NCI-H748 (cell line): ENCODE measurements around the gene MAVS.

Experiments
- DNase-seq: peaks from one replicate; lab custom pipeline; 2025; ENCODE audit not compliant: unreplicated experiment; lab: John Stamatoyannopoulos, UW

Gene MAVS

DNA sequence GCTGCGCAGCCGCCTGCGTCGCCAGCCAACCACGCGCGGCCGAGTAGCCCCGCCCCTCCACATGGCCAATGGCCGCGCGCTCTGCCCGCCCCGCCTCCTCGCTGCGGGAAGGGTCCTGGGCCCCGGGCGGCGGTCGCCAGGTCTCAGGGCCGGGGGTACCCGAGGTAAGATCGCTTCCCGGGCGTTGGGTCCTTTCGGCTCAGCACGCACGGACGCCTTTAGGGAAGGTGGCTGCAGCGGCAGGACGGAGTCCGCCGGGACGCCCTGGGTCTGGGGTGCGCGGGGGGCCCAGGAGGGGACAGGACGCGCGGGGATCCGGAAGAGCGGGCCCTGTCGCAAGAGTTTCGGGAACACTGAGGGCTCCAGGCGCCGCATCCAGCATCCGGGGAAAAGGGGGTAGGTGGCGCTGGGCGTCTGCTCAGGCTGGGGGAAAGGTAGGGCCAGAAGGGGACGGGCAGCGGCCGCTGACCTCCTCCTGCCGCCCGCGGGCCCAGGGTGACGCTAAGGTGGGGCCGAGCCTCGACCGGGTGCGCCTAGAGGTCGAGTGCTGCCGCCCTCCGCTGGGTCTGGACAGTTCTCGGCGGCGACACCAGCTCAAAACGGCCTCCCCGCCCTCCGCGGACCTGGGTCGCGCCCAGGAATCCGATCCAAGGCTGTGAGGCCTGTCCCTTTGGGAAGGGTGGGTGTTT lies at the start of gene MAVS:
MAVS (plus strand) TSS at position 95 of the 689 bp plus-strand sequence. CDS start 7,791 bp downstream, outside the sequence.
- DNase-seq: peak; percentile 94

DNA sequence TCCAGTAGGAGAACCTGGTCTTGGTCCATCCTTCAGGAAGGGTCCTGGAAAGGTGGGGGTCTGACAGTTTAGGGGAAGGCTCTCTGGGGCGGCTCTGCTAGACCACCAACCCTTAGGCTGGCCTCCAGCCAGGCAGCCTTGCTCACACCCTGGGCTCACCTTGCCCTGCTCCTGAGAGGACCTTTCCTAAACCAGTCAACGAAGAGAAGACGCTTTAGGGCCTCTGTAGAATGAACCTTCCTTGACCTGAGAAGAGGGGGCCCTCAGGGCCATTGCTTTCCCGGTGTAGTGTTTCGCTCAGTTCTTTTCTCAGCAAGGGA lies 49.4 kb upstream of the MAVS start:
- DNase-seq: no peak

DNA sequence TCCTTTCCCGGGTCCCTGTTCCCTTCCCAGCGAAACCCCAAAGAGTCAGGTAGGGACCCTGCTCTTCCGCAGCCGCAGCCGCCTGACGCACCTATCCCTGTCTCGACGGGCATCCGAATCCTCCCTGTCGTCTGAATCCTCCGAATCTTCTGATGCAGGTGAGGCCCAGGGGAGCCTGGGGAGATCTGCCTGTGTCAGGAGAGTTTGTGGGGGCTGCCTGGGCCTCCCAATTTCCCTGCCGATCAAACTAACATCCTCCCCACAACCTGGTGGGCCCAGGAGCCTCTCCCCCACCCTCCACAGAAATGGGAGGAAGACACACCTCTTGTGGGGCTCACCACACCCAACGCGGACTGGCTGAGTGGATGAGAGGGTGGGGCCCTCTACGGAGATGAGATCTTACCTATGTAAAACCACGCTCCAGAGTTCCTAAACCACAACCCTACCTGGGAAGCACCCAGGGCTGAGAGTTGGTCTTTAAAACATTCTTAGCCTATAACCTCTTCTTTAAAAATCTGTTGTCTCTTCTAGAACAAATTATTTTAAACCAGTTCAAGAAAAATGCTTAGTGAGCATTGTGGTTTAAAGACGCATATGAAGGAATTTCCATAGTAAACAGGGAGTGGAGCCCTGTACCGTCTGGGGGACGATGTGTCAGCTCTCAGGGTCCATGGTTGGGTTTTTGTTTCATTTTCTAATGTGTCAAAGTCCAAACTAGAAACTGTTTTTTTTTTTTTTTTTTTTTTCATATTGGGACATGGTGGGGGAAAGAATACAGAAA lies 48.9 kb upstream of the MAVS start:
- DNase-seq: peak; percentile 73

DNA sequence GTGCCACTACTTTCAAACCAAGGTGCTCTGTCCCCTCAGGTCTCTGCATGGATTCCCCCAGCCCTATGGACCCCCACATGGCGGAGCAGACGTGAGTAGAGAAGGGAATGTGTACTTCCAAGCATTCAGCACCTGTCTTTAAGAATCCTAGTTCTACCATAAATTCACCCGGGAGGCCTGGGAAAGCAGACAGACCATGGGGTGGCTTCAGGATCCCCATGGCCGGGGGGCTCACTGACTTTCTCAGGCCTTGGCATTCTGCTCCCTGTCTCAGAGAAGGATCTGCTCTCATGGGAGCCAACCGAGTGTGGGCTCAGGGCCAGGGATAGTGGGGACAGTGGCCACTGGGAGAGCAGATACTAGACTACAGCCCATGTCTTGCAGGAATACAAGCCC lies 48.3 kb upstream of the MAVS start:
- no peak for DNase-seq

DNA sequence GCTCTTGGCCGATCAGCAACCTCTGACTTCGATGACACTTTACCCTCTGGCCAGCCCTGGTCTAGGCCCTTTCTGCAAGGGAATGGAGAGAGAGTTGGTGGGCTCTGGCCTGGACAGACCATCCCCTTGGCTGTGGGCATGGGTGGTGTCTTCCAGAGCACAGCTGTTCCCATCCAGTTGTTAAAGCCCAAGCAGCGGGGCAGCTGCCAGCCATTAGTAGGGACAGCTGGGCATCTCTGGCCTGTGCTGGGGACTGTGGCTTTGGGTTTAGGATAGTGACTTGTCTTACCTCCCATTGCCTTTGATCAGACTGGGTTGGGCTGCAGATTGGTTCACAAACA lies 47.8 kb upstream of the MAVS start:
- DNase-seq: no peak

DNA sequence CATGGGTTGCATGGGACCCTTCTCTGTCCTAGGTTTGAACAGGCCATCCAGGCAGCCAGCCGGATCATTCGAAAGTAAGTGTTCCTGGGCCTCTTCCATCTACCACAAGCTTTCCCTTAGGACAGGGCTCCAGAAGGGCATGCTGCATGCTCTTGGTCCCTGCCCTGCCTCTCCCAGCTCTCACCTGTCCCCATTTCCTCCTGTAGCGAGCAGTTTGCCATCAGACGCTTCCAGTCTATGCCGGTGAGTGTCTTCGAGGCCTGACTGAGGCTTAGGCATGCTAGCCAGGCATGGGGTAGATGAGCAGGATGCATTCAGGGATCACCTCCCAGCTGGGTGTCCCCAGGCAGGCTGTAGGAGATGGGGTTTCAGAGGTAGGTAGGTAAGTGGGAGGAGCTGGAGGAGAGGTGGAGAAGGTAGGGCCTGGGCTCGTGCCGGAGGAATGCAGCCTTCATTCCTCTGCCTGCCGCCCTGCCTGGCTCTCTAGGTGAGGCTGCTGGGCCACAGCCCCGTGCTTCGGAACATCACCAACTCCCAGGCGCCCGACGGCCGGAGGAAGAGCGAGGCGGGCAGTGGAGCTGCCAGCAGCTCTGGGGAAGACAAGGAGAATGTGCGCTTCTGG lies 46.3 kb upstream of the MAVS start:
- no peak for DNase-seq

DNA sequence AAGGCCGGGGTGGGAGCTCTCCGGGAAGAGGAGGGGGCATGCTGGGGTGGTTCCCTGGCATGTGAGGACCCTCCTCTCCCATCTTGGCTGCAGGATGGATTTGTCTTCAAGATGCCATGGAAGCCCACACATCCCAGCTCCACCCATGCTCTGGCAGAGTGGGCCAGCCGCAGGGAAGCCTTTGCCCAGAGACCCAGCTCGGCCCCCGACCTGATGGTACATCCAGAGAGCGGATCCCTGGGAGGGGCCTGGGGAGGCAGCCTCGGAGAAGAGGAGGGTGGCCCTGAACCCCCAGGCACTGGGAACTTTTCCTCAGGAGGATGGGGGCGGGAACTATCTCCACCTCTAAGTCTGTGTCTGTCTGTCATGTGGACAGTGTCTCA lies 45.8 kb upstream of the MAVS start:
- no peak for DNase-seq

DNA sequence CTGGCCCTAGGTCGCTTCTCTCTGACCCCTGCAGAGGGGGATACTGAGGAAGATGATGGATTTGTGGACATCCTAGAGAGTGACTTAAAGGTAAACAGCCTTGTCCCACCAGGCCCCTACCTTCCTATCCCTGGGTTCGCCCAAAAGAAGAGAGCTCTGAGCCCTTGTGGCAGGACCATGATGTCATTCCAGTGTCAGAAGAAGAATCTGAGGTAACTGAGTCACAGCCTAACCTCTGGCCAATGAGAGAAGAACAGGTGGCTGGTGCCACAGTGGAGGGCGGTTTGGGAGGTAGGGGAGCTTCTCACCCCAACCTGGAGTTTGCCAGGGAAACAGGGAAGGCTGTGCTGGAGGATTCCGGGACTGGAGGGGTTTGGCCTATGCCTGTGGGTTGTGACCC lies 45.3 kb upstream of the MAVS start:
- no peak for DNase-seq

DNA sequence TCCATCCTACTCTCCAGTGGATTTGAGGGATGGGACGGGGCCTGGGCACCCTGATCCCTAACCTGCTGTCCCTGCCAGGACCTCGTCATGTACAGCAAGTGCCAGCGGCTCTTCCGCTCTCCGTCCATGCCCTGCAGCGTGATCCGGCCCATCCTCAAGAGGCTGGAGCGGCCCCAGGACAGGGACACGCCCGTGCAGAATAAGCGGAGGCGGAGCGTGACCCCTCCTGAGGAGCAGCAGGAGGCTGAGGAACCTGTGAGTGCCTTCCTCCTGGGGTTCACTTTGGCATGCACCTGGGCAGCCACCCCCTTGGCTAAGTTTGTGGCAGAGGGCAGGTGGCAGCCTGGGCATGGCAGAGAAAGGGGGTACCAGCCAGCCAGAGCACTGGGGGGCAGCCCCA lies 44.8 kb upstream of the MAVS start:
- DNase-seq: no peak

DNA sequence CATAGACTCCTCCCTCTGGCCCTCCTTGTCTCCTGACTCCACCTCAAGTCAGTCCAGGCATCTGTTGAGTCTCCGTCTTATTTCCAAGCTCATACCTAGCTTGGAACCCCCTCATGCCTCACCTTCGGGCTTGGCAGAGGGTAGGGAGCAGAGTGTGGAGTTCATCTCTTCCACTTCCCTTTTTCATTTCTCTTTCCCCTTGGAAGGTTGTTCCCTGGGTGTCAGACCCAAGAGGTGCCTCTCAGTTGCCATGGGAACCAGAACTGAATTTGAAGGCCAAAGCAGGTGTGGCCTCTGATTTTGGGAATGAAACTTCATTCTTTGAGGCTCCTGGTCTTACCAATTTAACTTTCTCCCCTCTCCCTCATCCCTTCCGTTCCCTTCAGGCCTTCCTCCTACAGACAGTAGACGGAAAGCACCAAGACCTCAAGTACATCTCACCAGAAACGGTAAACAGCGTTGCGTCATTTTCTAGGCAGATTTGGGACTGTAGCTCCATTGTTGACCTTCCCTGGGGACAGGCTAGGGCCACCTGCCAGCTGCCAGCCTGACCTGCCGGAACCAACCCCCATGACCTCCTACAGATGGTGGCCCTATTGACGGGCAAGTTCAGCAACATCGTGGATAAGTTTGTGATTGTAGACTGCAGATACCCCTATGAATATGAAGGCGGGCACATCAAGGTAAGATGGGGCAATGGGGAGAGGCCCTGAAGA lies 44.0 kb upstream of the MAVS start:
- DNase-seq: no peak

DNA sequence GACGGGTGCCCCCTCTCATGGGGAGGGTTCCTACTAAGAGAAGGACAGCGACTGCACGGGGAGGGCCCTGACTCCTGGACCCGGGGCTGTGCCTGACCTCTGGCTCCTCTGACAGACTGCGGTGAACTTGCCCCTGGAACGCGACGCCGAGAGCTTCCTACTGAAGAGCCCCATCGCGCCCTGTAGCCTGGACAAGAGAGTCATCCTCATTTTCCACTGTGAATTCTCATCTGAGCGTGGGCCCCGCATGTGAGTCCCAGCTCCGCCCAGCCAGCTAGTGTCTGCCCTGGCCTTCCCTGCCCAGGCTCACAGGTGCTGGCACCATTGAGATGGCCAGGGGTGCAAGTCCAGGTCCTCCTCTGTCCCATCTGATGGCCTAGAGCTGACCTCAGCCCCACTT lies 43.3 kb upstream of the MAVS start:
- no peak for DNase-seq

DNA sequence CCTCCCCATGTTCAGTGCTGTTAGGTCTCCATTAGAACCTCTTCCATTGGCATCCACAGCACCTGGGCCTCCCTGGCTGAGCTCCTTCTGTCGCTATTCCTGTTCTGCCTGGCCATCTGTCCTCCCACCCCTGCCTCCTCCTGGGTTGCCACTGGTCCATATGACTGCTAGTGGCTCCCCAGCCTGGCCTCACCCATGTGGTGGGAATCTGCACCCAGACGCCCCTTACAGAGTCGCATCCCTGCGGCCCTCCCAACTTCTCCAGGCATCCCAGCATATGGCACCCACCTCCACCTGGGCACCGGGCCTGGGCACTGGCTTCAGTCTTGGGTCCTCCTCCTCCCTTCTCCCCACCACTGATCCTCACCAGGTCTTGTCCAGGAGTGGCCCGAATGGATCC lies 42.8 kb upstream of the MAVS start:
- DNase-seq: no peak

DNA sequence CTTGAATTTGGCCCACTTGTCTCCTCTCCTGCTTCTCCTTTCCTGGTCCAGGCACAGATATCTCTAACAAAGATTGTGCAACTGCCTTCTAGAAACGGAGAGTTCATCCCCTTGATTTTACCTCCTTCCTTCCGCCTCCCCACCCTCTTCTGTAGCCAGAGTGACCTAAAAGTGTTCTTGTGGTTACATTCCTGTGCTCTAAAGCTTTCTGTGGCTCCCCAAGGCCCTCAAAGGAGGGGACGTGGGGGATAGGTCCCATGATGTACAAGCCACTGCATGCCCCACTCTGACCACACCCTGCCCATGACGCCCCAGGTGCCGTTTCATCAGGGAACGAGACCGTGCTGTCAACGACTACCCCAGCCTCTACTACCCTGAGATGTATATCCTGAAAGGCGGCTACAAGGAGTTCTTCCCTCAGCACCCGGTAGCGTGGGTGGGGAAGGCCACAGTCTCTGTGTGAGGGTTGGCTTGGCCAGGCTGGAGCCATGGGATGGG lies 42.3 kb upstream of the MAVS start:
- no peak for DNase-seq

DNA sequence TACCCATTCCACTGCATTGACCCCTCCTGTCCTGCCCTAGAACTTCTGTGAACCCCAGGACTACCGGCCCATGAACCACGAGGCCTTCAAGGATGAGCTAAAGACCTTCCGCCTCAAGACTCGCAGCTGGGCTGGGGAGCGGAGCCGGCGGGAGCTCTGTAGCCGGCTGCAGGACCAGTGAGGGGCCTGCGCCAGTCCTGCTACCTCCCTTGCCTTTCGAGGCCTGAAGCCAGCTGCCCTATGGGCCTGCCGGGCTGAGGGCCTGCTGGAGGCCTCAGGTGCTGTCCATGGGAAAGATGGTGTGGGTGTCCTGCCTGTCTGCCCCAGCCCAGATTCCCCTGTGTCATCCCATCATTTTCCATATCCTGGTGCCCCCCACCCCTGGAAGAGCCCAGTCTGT lies 41.9 kb upstream of the MAVS start:
- no peak for DNase-seq

DNA sequence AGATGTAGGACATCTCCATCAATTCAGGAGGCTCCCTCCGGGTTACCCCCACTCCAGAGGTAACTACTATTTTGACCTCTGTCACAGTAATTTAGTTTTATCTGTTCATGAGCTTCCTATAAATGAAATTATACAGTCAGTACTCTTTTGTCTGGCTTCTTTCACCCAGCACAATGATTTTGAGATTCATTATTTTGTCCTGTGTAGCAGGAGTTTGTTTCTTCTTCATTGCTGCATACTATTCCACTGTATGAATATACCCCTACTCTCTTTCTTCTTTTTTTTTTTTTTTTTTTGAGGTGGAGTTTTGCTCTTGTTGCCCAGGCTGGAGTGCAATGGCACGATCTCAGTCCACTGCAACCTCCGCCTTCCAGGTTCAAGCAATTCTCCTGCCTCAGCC lies 38.1 kb upstream of the MAVS start:
- no peak for DNase-seq

DNA sequence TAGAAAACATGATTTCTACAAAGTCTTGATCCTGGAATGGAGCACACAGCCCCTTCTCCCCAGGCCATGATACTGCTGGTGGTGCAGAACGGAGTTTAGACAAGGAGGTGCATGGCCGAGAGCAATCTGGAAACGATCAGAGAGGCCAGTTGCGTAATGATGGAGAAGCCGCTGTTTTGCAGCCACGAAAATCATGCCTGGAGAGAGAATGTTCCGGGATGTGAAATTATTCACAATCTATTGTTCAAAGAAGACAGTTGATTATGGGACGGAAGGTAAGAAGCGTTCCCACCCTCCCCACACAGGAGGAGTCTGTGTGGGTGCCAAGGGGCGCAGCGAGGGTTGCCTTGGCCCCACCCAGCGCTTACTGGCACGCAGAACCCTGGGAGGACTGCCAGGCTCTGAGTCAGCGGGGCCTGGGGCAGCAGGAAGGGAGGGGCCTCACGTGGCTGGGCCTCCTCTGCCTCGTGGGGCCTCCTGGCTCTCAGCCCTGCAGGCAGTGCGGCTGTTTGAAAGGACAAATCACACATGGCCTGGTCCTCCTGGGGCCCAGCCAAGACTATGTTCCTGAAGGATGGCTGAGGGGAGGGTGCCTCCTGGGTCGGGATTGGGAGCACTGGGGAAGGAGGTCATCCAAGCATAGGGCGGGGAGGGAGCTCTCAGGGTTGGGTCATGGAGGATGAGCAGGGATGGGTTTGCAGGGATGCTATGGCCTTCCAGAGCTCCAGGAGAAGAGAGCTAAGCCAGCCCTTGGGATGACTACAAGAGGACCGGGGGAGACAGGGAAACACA lies 35.0 kb upstream of the MAVS start:
- peak; percentile 73 for DNase-seq

DNA sequence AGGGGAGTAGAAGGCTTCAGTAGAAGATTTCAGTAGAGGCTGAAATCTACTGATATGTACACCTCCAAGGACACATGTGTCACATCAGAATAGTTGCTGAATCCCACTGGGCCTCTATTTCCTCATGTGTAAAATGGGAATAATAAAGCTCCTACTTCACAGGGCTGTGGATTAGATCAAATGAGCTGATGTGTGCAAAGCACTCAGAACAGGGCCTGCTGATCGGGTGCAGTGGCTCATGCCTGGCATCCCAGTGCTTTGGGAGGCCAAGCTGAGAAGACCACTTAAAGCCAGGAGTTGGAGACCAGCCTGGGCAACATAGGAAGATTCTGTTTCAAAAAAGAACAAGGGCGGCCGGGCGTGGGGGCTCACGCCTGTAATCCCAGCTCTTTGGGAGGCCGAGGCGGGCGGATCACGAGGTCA lies 34.4 kb upstream of the MAVS start:
- no peak for DNase-seq

DNA sequence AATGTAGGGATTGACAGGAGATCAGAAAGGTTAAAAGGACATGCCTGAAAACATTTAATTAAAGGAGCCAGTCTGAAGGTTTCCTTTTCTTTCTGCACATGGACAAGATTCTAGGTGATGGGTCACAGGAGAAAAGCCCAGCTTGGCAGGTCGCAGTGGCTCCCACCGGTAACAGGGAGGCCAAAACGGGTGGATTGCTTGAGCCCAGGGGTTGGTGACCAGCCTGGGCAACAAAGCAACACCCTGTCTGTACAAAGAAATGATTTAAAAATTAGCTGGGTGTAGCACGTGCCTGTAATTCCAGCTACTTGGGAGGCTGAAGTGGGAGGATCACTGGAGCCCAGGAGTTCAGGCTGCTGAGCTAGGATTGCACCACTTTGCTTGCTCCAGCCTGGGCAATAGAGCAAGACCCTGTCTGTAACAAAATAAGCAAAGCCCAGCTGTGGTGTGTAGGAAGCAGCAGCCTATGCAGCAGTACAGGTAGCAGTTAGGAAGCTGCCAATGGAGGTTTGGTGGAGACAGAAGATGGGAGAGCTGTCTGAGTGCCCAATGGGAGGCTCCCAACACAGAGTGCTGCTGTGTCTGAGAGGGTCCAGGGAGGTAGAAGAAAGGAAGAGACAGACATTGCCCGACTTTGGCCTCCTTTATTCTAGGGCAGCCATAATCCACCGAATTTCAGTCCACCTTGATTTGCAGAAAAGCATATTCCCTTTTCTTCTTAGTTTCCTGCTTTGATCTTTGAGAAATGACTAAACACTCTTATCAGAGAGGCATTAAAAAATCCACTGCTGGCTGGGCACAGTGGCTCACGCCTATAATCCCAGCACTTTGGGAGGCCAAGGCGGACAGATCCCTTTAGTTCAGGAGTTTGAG lies 33.4 kb upstream of the MAVS start:
- DNase-seq: no peak

DNA sequence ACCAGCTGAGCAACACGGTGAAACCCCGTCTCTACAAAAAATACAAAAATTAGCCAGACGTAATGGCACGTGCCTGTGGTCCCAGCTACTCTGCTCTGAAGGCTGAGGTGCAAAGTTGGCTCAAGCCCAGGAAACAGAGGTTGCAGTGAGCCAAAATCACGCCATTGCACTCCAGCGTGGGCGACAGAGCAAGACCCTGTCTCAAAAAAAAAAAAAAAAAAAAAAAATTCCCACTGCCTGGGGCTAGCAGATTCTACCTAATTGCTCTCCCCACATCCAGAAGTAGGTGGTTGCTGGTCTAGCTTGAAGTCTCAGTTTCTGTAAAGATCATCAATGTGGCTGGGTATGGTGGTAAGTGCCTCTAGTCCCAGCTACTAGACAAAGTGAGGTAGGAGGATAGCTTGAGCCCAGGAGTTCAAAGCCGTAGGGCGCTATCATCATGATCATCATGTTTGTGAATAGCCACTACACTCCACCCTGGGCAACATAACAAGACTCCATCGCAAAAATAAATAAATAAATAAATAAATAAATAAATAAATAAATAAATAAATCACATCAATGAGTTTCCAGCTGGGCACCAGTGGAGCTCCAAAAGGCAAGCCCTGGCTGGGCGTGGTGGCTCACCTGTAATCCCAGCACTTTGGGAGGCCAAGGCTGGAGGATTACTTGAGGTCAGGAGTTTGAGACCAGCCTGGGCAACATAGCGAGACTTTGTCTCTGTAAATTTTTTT lies 32.6 kb upstream of the MAVS start:
- DNase-seq: no peak
